A673 (cell line): ENCODE data around the gene CACNA2D4. TPM values are rescaled to one million over a fixed set of nuclear protein-coding genes. Genes with fewer than 3 reads are reported as not detected.
"Not testable (repeated sequence)": the region's sequence is repeated elsewhere in the genome, so short reads cannot be mapped to it uniquely, and the experiment has no call there.

Experiments
- BruUV-seq: library from RNA; stranded (reverse); fragments of 400-500 nt; replicated peaks from 2 replicates; lab custom pipeline; 2021; lab: Mats Ljungman, UMichigan
- CTCF ChIA-PET: fragments of 300-600 bp; sonication (Branson Sonifier 250); formaldehyde crosslinking; loops from one replicate; lab custom pipeline; 2022; ENCODE audit warnings: antibody characterized with exemption; lab: Charles Lee
- POLR2A ChIA-PET: fragments of 300-600 bp; sonication (Branson Sonifier 250); formaldehyde crosslinking; loops from one replicate; lab custom pipeline; 2022; ENCODE audit warnings: antibody characterized with exemption; ENCODE audit not compliant: low non-redundant PET; lab: Charles Lee
- DNase-seq: peaks from one replicate; pipeline ENCODE4 v3.0.0-alpha.2; 2015; ENCODE audit warnings: low spot score
- H3K27ac ChIP-seq: fragments of 200-600 bp; sonication (generic); 2 replicates; pipeline ENCODE4 v1.5.1; 2016; ENCODE audit warnings: mixed run types, low read depth, mild to moderate bottlenecking, mixed read lengths, antibody characterized with exemption, low read length; ENCODE audit not compliant: poor library complexity, severe bottlenecking
- H3K27me3 ChIP-seq: fragments of 200-600 bp; sonication (generic); replicated peaks from 2 replicates; pipeline ENCODE4 v1.6.1; 2017; ENCODE audit warnings: mixed run types, low read depth, mild to moderate bottlenecking, mixed read lengths, antibody characterized with exemption, low read length; ENCODE audit not compliant: insufficient read depth, poor library complexity
- H3K36me3 ChIP-seq: fragments of 200-600 bp; sonication (generic); 2 replicates; pipeline ENCODE4 v1.6.1; 2016; ENCODE audit warnings: mixed run types, mild to moderate bottlenecking, mixed read lengths, antibody characterized with exemption, low read length; ENCODE audit not compliant: insufficient read depth, poor library complexity, severe bottlenecking
- H3K4me1 ChIP-seq: fragments of 200-600 bp; sonication (generic); 2 replicates; pipeline ENCODE4 v1.6.1; 2017; ENCODE audit warnings: mixed run types, mild to moderate bottlenecking, mixed read lengths, antibody characterized with exemption, low read length; ENCODE audit not compliant: insufficient read depth, poor library complexity, severe bottlenecking
- H3K4me3 ChIP-seq: fragments of 200-600 bp; sonication (generic); 2 replicates; pipeline ENCODE4 v1.5.1; 2016; ENCODE audit warnings: low read depth, mixed run types, mild to moderate bottlenecking, mixed read lengths, low read length; ENCODE audit not compliant: poor library complexity, severe bottlenecking
- H3K9me3 ChIP-seq: fragments of 200-600 bp; sonication (generic); 2 replicates; pipeline ENCODE4 v1.6.1; 2016; ENCODE audit warnings: mixed run types, low read depth, mild to moderate bottlenecking, mixed read lengths, antibody characterized with exemption, low read length; ENCODE audit not compliant: poor library complexity, severe bottlenecking
- CTCF ChIP-seq: fragments of 300-800, 200-600 bp; sonication (generic); conservative IDR thresholded peaks from 2 replicates; pipeline ENCODE4 v1.5.1; 2017; ENCODE audit warnings: low read depth, mild to moderate bottlenecking, antibody characterized with exemption, low read length, moderate library complexity, mixed read lengths
- EZH2 ChIP-seq: fragments of 200-600 bp; sonication (generic); IDR thresholded peaks from 2 replicates; pipeline ENCODE4 v1.6.1; 2017; ENCODE audit warnings: borderline replicate concordance, low read depth, mild to moderate bottlenecking, mixed read lengths, antibody characterized with exemption, low read length; ENCODE audit not compliant: poor library complexity, severe bottlenecking
- intact Hi-C: fragments of 100-400 bp; cut with micrococcal nuclease; formaldehyde crosslinking; loops from one replicate; pipeline ENCODE4 v1.10.0; 2022; ENCODE audit not compliant: unreplicated experiment
- total RNA-seq: library from RNA; stranded (reverse); gene quantifications from 2 replicates; pipeline ENCODE4 v1.2.3, GENCODE V29; 2021

The CACNA2D4 gene
- total RNA-seq, 1 experiment from 2014 or later: 0.41 TPM

GRCh38 chr12:1946296-1946695, 27.8 kb upstream of the CACNA2D4 start:
- no TSS peak for BruUV-seq

GRCh38 chr12:1945502-1945901, 27.1 kb upstream of the CACNA2D4 start:
- H3K27me3 ChIP-seq, H3K4me3 ChIP-seq, CTCF ChIA-PET, H3K27ac ChIP-seq, H3K4me1 ChIP-seq, POLR2A ChIA-PET, H3K36me3 ChIP-seq, intact Hi-C loops, DNase-seq, BruUV-seq, H3K9me3 ChIP-seq: not testable (repeated sequence)

More at GRCh38 chr12:1946296-1946695, 27.8 kb upstream of the CACNA2D4 start:
- DNase-seq: no peak
- no peaks in the 10 kb centered on the region for H3K9me3 ChIP-seq
- no peaks in the 10 kb centered on the region for H3K27me3 ChIP-seq
- no peaks in the 10 kb centered on the region for H3K36me3 ChIP-seq
- no peaks in the 10 kb centered on the region for H3K4me1 ChIP-seq
- H3K27ac ChIP-seq: no peak overlapping the region
- no peak overlapping the region for H3K4me3 ChIP-seq
- ChIA-PET CTCF (no interaction called here), POLR2A (no interaction called here)
- intact Hi-C loops: no loop called here
- TF ChIP-seq EZH2 (no peak), CTCF (no peak)

GRCh38 chr12:1939801-1940607, 21.6 kb upstream of the CACNA2D4 start:
- POLR2A ChIA-PET: no interaction called here
- BruUV-seq: no TSS peak
- CTCF ChIA-PET: interaction anchor here (0.6 to 1.9 kb wide), 19 partner anchors 24 to 643 kb away, joined by 3 to 35 read pairs (median 4); partner anchors contain the start of gene CACNA1C
- intact Hi-C loops: loop anchor here (1.0 to 5.0 kb wide), 3 partner anchors 144 to 308 kb away; no protein-coding TSS in a partner anchor
- Histone ChIP-seq H3K4me1 (peaks cover 4% of the 10 kb centered on the region), H3K36me3 (no peaks in the 10 kb centered on the region), H3K27me3 (no peaks in the 10 kb centered on the region), H3K27ac (no peak overlapping the region), H3K9me3 (no peaks in the 10 kb centered on the region), H3K4me3 (no peak overlapping the region)
- TF ChIP-seq CTCF (peak; percentile 99), EZH2 (no peak)
- peak; percentile 85 for DNase-seq
